GM18505 (cell line): ENCODE data around the gene RASL11A.
"Not testable (repeated sequence)": the region's sequence is repeated elsewhere in the genome, so short reads cannot be mapped to it uniquely, and the experiment has no call there.

Experiments used
- ATAC-seq: cut with Tn5 transposase; IDR thresholded peaks from one replicate; pipeline ENCODE4 v1.9.1; 2021; ENCODE audit not compliant: unreplicated experiment
- POLR2A ChIP-seq: IDR thresholded peaks from 4 replicates; pipeline ENCODE4 v1.6.1; 2011; ENCODE audit warnings: borderline replicate concordance; ENCODE audit not compliant: insufficient read depth, insufficient read length; ENCODE audit errors: extremely low read depth

RASL11A gene

GRCh38 chr13:27319404-27319803, 48.8 kb downstream of the RASL11A start:
- ATAC-seq, result no peak

GRCh38 chr13:27321468-27322431, 51.1 kb downstream of the RASL11A start:
- ATAC-seq, result no peak
- TF ChIP-seq POLR2A, result no peak

More at GRCh38 chr13:27319404-27319803, 48.8 kb downstream of the RASL11A start:
- no peak for TF ChIP-seq POLR2A

- not testable (repeated sequence) for ATAC-seq
Measured at GRCh38 chr13:27322443-27322842, 51.8 kb downstream of the RASL11A start.
